Neural progenitor cell (in vitro differentiated cells): ENCODE data around the gene LIAS. TPM values are rescaled to one million over a fixed set of nuclear protein-coding genes. Genes with fewer than 3 reads are reported as not detected.

Experiments
- DNase-seq: peaks from one replicate; pipeline ENCODE4 v3.0.0-alpha.2; 2016; ENCODE audit warnings: low spot score
- H2AFZ ChIP-seq: fragments of 200-600 bp; sonication (generic); replicated peaks from 2 replicates; pipeline ENCODE4 v1.6.1; 2016; ENCODE audit warnings: antibody characterized with exemption
- H3F3A ChIP-seq: fragments of 200-600 bp; sonication (generic); 2 replicates; pipeline ENCODE4 v1.6.1; 2016; ENCODE audit warnings: antibody characterized with exemption, low read depth
- H3K27ac ChIP-seq: fragments of 200-600 bp; sonication (generic); 2 replicates; pipeline ENCODE4 v1.5.1; 2016; ENCODE audit warnings: mild to moderate bottlenecking
- H3K27me3 ChIP-seq: fragments of 200-600 bp; sonication (generic); 2 replicates; pipeline ENCODE4 v1.6.1; 2016; ENCODE audit warnings: mild to moderate bottlenecking, moderate library complexity
- H3K36me3 ChIP-seq: fragments of 200-600 bp; sonication (generic); 2 replicates; pipeline ENCODE4 v1.5.1; 2016
- H3K4me1 ChIP-seq: fragments of 200-600 bp; sonication (generic); 2 replicates; pipeline ENCODE4 v1.6.1; 2016; ENCODE audit warnings: mixed run types
- H3K4me2 ChIP-seq: fragments of 200-600 bp; sonication (generic); 2 replicates; pipeline ENCODE4 v1.6.1; 2016
- H3K4me3 ChIP-seq: fragments of 200-600 bp; sonication (generic); 2 replicates; pipeline ENCODE4 v1.5.1; 2016
- H3K79me2 ChIP-seq: fragments of 200-600 bp; sonication (generic); 2 replicates; pipeline ENCODE4 v1.6.1; 2016; ENCODE audit warnings: low read depth
- H3K9ac ChIP-seq: fragments of 200-600 bp; sonication (generic); 2 replicates; pipeline ENCODE4 v1.6.1; 2016
- H3K9me3 ChIP-seq: fragments of 200-600 bp; sonication (generic); 2 replicates; pipeline ENCODE4 v1.5.1; 2016; ENCODE audit warnings: low read depth
- H4K20me1 ChIP-seq: fragments of 200-600 bp; sonication (generic); 2 replicates; pipeline ENCODE4 v1.6.1; 2016; ENCODE audit warnings: low read depth
- H3K27ac Mint-ChIP-seq: 3 replicates; pipeline ENCODE4 v1.8.0; 2021; ENCODE audit warnings: mixed read lengths
- H3K27me3 Mint-ChIP-seq: 2 replicates; pipeline ENCODE4 v1.8.0; 2022; ENCODE audit warnings: low read depth, mild to moderate bottlenecking, inconsistent platforms, moderate library complexity, mixed read lengths; ENCODE audit not compliant: insufficient read depth
- H3K36me3 Mint-ChIP-seq: 3 replicates; pipeline ENCODE4 v1.8.0; 2021; ENCODE audit warnings: mixed read lengths
- H3K4me1 Mint-ChIP-seq: 3 replicates; pipeline ENCODE4 v1.8.0; 2021; ENCODE audit warnings: mixed read lengths
- H3K4me3 Mint-ChIP-seq: 3 replicates; pipeline ENCODE4 v1.8.0; 2021; ENCODE audit warnings: mild to moderate bottlenecking, moderate library complexity, mixed read lengths
- H3K9me3 Mint-ChIP-seq: 3 replicates; pipeline ENCODE4 v1.8.0; 2020; ENCODE audit warnings: mixed read lengths
- CTCF ChIP-seq: fragments of 200-600 bp; sonication (generic); IDR thresholded peaks from 2 replicates; pipeline ENCODE4 v1.5.1; 2017; ENCODE audit warnings: antibody characterized with exemption, mild to moderate bottlenecking
- EZH2 ChIP-seq: fragments of 200-600 bp; sonication (generic); IDR thresholded peaks from 2 replicates; pipeline ENCODE4 v1.6.1; 2017; ENCODE audit warnings: antibody characterized with exemption, mild to moderate bottlenecking, moderate library complexity
- EZH2phosphoT487 ChIP-seq: fragments of 200-600 bp; sonication (generic); IDR thresholded peaks from 2 replicates; pipeline ENCODE4 v1.6.1; 2017; ENCODE audit warnings: antibody characterized with exemption
- total RNA-seq: library from RNA; depleted of rRNA; stranded (reverse); fragments of >200 nt; gene quantifications from 2 replicates; pipeline ENCODE4 v1.2.3, GENCODE V29; 2015; ENCODE audit warnings: low replicate concordance

Gene LIAS
- total RNA-seq, 1 donor from 2014 or later: 30.5 TPM

DNA sequence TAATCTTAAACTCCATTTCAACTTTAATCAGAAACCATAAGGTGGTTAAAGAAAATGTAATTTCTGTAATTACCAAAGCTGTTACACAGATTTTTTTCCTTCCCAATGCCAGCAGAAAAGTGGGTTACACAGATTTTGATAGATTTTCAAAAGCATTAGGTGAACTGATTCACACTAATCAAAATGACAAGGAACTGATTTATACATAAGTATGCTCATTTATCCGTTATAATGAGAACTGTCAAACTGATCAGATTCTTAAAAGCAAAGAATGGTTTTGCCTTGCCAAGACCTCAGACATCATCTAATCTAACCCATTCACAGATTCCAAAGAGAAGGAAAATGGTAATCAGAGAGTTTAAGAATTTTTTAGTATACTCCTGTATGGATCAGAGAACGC lies 63.2 kb downstream of the LIAS start:
- no peak overlapping the region for H3K27ac Mint-ChIP-seq
- no peak overlapping the region for H3K4me2 ChIP-seq
- peaks cover 11% of the 10 kb centered on the region for H3F3A ChIP-seq
- H3K9me3 ChIP-seq: no peaks in the 10 kb centered on the region
- H3K4me3 ChIP-seq: no peak overlapping the region
- peaks cover 100% of the 10 kb centered on the region for H3K79me2 ChIP-seq
- H2AFZ ChIP-seq: no peak overlapping the region
- peaks cover 3% of the 10 kb centered on the region for H3K36me3 Mint-ChIP-seq
- H3K27ac ChIP-seq: no peak overlapping the region
- H3K9me3 Mint-ChIP-seq: no peaks in the 10 kb centered on the region
- no peak overlapping the region for H3K4me3 Mint-ChIP-seq
- H3K27me3 Mint-ChIP-seq: no peaks in the 10 kb centered on the region
- no peak overlapping the region for H3K9ac ChIP-seq
- no peak for DNase-seq
- peaks cover 45% of the 10 kb centered on the region for H4K20me1 ChIP-seq
- peaks cover 9% of the 10 kb centered on the region for H3K36me3 ChIP-seq
- peaks cover 11% of the 10 kb centered on the region for H3K4me1 Mint-ChIP-seq
- no peaks in the 10 kb centered on the region for H3K4me1 ChIP-seq
- TF ChIP-seq EZH2phosphoT487 (no peak), EZH2 (no peak), CTCF (no peak)
- H3K27me3 ChIP-seq: no peaks in the 10 kb centered on the region

GRCh38 chr4:39524161-39524957 lies 65.5 kb downstream of the LIAS start:
- no peaks in the 10 kb centered on the region for H3K9me3 ChIP-seq
- H4K20me1 ChIP-seq: peaks cover 41% of the 10 kb centered on the region
- H3K36me3 ChIP-seq: peaks cover 3% of the 10 kb centered on the region
- Mint-ChIP-seq H3K27ac (no peak overlapping the region), H3K4me1 (peaks cover 19% of the 10 kb centered on the region), H3K36me3 (peaks cover 4% of the 10 kb centered on the region), H3K9me3 (no peaks in the 10 kb centered on the region), H3K27me3 (no peaks in the 10 kb centered on the region), H3K4me3 (peak overlapping the region; percentile 53)
- TF ChIP-seq EZH2 (no peak), EZH2phosphoT487 (no peak), CTCF (no peak)
- no peak overlapping the region for H3K4me3 ChIP-seq
- H3K4me2 ChIP-seq: no peak overlapping the region
- H3K9ac ChIP-seq: no peak overlapping the region
- H3K79me2 ChIP-seq: peaks cover 93% of the 10 kb centered on the region
- no peak for DNase-seq
- no peak overlapping the region for H2AFZ ChIP-seq
- H3K27me3 ChIP-seq: no peaks in the 10 kb centered on the region
- H3K27ac ChIP-seq: no peak overlapping the region
- H3K4me1 ChIP-seq: peaks cover 6% of the 10 kb centered on the region
- H3F3A ChIP-seq: peaks cover 25% of the 10 kb centered on the region

GRCh38 chr4:39525822-39526690 lies 67.2 kb downstream of the LIAS start:
- TF ChIP-seq CTCF: no peak
- no peak for TF ChIP-seq EZH2
- no peak for TF ChIP-seq EZH2phosphoT487
- Mint-ChIP-seq H3K4me1 (peaks cover 23% of the 10 kb centered on the region), H3K27ac (peak overlapping the region; percentile 96), H3K27me3 (no peaks in the 10 kb centered on the region), H3K4me3 (peak overlapping the region; percentile 98), H3K36me3 (peaks cover 18% of the 10 kb centered on the region), H3K9me3 (peaks cover 12% of the 10 kb centered on the region)
- H3K9me3 ChIP-seq: peaks cover 12% of the 10 kb centered on the region
- peak overlapping the region; percentile 96 for H3K27ac ChIP-seq
- peaks cover 17% of the 10 kb centered on the region for H3K36me3 ChIP-seq
- peak overlapping the region; percentile 83 for H3K4me3 ChIP-seq
- H2AFZ ChIP-seq: no peak overlapping the region
- peaks cover 41% of the 10 kb centered on the region for H4K20me1 ChIP-seq
- H3K9ac ChIP-seq: peak overlapping the region; percentile 91
- no peaks in the 10 kb centered on the region for H3K27me3 ChIP-seq
- H3K4me2 ChIP-seq: peak overlapping the region; percentile 100
- peaks cover 6% of the 10 kb centered on the region for H3K4me1 ChIP-seq
- peak; percentile 33 for DNase-seq
- H3K79me2 ChIP-seq: peaks cover 93% of the 10 kb centered on the region
- peaks cover 25% of the 10 kb centered on the region for H3F3A ChIP-seq
